ENCODE data around the gene PGM1. TPM values are rescaled to one million over a fixed set of nuclear protein-coding genes. Genes with fewer than 3 reads are reported as not detected.
A peak's percentile ranks its signal among the peaks of the same experiment; 100 is the strongest.

PGM1 gene
- polyA plus RNA-seq, 3 donors = 8.2 to 39.8 (median 28.7) TPM

- peaks cover 16% of the 10 kb centered on the region for H3K4me1 Mint-ChIP-seq
- no peaks in the 10 kb centered on the region for H4K20me1 ChIP-seq (ENCODE audit: insufficient read depth, low read length)
- WGBS (ENCODE audit: insufficient coverage) = 100% methylated on average over 2 of the region's 3 CpGs
- H3K4me1 ChIP-seq (ENCODE audit: control insufficient read depth in 1 of 2, insufficient read depth in 2 of 2, low read length in 2 of 2) = peaks cover 13 to 17% of the 10 kb centered on the region in 2 donors
- no peaks in the 10 kb centered on the region for H3K27me3 ChIP-seq (ENCODE audit: control insufficient read depth in 2 of 2, insufficient read depth in 2 of 2, low read length in 2 of 2)
- no peak overlapping the region for H3K27ac Mint-ChIP-seq
- H3K4me3 ChIP-seq (replicated peaks in 1 of 3; ENCODE audit: low read depth in 2 of 3, low read length in 3 of 3) = no peak overlapping the region
- no peak overlapping the region for H3K4me2 ChIP-seq (replicated peaks; ENCODE audit: extremely low read depth, low read length, poor library complexity, severe bottlenecking)
- H3K9me3 ChIP-seq (replicated peaks in 1 of 2; ENCODE audit: control insufficient read depth in 1 of 2, insufficient read depth in 1 of 2, low read length in 2 of 2) = no peaks in the 10 kb centered on the region
- peaks cover 23% of the 10 kb centered on the region for H3K79me2 ChIP-seq (ENCODE audit: insufficient read depth, low read length)
- no peak overlapping the region for H3K4me3 Mint-ChIP-seq
- intact Hi-C loops (cut with micrococcal nuclease) = no loop called here
- H3K9ac ChIP-seq (ENCODE audit: insufficient read depth, low read length, poor library complexity, severe bottlenecking) = no peak overlapping the region
- no peaks in the 10 kb centered on the region for H3K36me3 ChIP-seq (replicated peaks in 1 of 2; ENCODE audit: control insufficient read depth in 1 of 2, insufficient read depth in 2 of 2, low read length in 2 of 2)
- TF ChIP-seq CTCF (IDR thresholded peaks at IDR 0.05) = no peak
- peaks cover 0 to 2% (median 0%) of the 10 kb centered on the region in 3 donors for H3K27me3 Mint-ChIP-seq (ENCODE audit: low read depth in 3 of 3)
- H3K36me3 Mint-ChIP-seq = no peaks in the 10 kb centered on the region
- H3K9me3 Mint-ChIP-seq = peaks cover 0 to 2% (median 0%) of the 10 kb centered on the region in 7 donors
- H2AFZ ChIP-seq (ENCODE audit: insufficient read depth, low read depth, low read length, poor library complexity, severe bottlenecking) = no peak overlapping the region
- H3K27ac ChIP-seq (ENCODE audit: low read depth in 1 of 2, low read length in 2 of 2) = no peak overlapping the region
- no peak for DNase-seq
Measured at GRCh38 chr1:63590166-63590560, 3.0 kb upstream of the PGM1 start.

GRCh38 chr1:63592536-63593302 lies 492 bp upstream of the PGM1 start:
- Mint-ChIP-seq H3K4me3 (peak overlapping the region; percentile 95 to 96), H3K36me3 (peaks cover 0 to 2% of the 10 kb centered on the region in 2 donors), H3K27me3 (ENCODE audit: low read depth in 3 of 3) (no peaks in the 10 kb centered on the region), H3K27ac (peak overlapping the region in 6 of 7 donors; percentile 18 to 91 (median 90)), H3K4me1 (peaks cover 29% of the 10 kb centered on the region), H3K9me3 (peaks cover 0 to 4% (median 0%) of the 10 kb centered on the region in 7 donors)
- peak in 2 of 3 donors; percentile 12 to 15 for DNase-seq
- Histone ChIP-seq H3K9ac (ENCODE audit: insufficient read depth, low read length, poor library complexity, severe bottlenecking) (peak overlapping the region; percentile 89), H3K4me1 (ENCODE audit: control insufficient read depth in 1 of 2, insufficient read depth in 2 of 2, low read length in 2 of 2) (peaks cover 13 to 17% of the 10 kb centered on the region in 2 donors), H2AFZ (ENCODE audit: insufficient read depth, low read depth, low read length, poor library complexity, severe bottlenecking) (peak overlapping the region; percentile 99), H3K4me3 (replicated peaks in 1 of 3; ENCODE audit: low read depth in 2 of 3, low read length in 3 of 3) (peak overlapping the region; percentile 67 to 95 (median 91)), H3K79me2 (ENCODE audit: insufficient read depth, low read length) (peaks cover 47% of the 10 kb centered on the region), H3K27me3 (ENCODE audit: control insufficient read depth in 2 of 2, insufficient read depth in 2 of 2, low read length in 2 of 2) (no peaks in the 10 kb centered on the region), H3K9me3 (replicated peaks in 1 of 2; ENCODE audit: control insufficient read depth in 1 of 2, insufficient read depth in 1 of 2, low read length in 2 of 2) (no peaks in the 10 kb centered on the region), H3K4me2 (replicated peaks; ENCODE audit: extremely low read depth, low read length, poor library complexity, severe bottlenecking) (peak overlapping the region; percentile 91), H3K36me3 (replicated peaks in 1 of 2; ENCODE audit: control insufficient read depth in 1 of 2, insufficient read depth in 2 of 2, low read length in 2 of 2) (no peaks in the 10 kb centered on the region), H3K27ac (ENCODE audit: low read depth in 1 of 2, low read length in 2 of 2) (peak overlapping the region; percentile 88 to 91), H4K20me1 (ENCODE audit: insufficient read depth, low read length) (no peaks in the 10 kb centered on the region)
- intact Hi-C loops (cut with micrococcal nuclease) = no loop called here
- TF ChIP-seq CTCF (IDR thresholded peaks at IDR 0.05) = no peak
- 13% methylated on average over 3 of the region's 18 CpGs for WGBS (ENCODE audit: insufficient coverage)

Measured in CD14-positive monocyte (primary cell).